KMS-11 (cell line): ENCODE data around the gene RBMS3.

Experiments
- H2AFZ ChIP-seq: fragments of 200-600 bp; sonication (generic); 2 replicates; pipeline ENCODE4 v1.6.1; 2016; ENCODE audit warnings: antibody characterized with exemption, mixed run types, low read depth
- H3K27ac ChIP-seq: fragments of 200-600 bp; sonication (generic); 2 replicates; pipeline ENCODE4 v1.6.1; 2016; ENCODE audit warnings: mild to moderate bottlenecking, mixed run types
- H3K27me3 ChIP-seq: fragments of 200-600 bp; sonication (generic); 2 replicates; pipeline ENCODE4 v1.6.1; 2017; ENCODE audit warnings: mild to moderate bottlenecking, low read depth, mixed run types, moderate library complexity; ENCODE audit not compliant: insufficient read depth
- H3K36me3 ChIP-seq: fragments of 200-600 bp; sonication (generic); 2 replicates; pipeline ENCODE4 v1.6.1; 2017; ENCODE audit warnings: mild to moderate bottlenecking, mixed run types; ENCODE audit not compliant: insufficient read depth
- H3K4me1 ChIP-seq: fragments of 200-600 bp; sonication (generic); 2 replicates; pipeline ENCODE4 v1.6.1; 2016; ENCODE audit warnings: mild to moderate bottlenecking, low read depth, mixed run types; ENCODE audit not compliant: poor library complexity, severe bottlenecking
- H3K4me2 ChIP-seq: fragments of 200-600 bp; sonication (generic); 2 replicates; pipeline ENCODE4 v1.7.0; 2016; ENCODE audit warnings: mild to moderate bottlenecking, mixed run types
- H3K4me3 ChIP-seq: fragments of 200-600 bp; sonication (generic); IDR thresholded peaks from 2 replicates; pipeline ENCODE4 v1.6.1; 2017; ENCODE audit warnings: low read depth, low read length, mixed read lengths; ENCODE audit not compliant: insufficient read depth
- H3K79me2 ChIP-seq: fragments of 200-600 bp; sonication (generic); 2 replicates; pipeline ENCODE4 v1.6.1; 2016; ENCODE audit warnings: low read depth, mixed run types; ENCODE audit not compliant: insufficient read depth
- H3K9ac ChIP-seq: fragments of 200-600 bp; sonication (generic); 2 replicates; pipeline ENCODE4 v1.6.1; 2016; ENCODE audit warnings: mild to moderate bottlenecking, mixed run types
- H4K20me1 ChIP-seq: fragments of 200-600 bp; sonication (generic); 2 replicates; pipeline ENCODE4 v1.6.1; 2016; ENCODE audit warnings: mild to moderate bottlenecking, mixed run types; ENCODE audit not compliant: insufficient read depth
- TF ChIP-seq, protein P1 (sequence below): fragments of 200-600 bp; sonication (generic); conservative IDR thresholded peaks from 2 replicates; pipeline ENCODE4 v1.6.1; 2017; ENCODE audit warnings: low read depth, mild to moderate bottlenecking, antibody characterized with exemption, low read length, moderate library complexity, mixed read lengths

RBMS3 gene

DNA sequence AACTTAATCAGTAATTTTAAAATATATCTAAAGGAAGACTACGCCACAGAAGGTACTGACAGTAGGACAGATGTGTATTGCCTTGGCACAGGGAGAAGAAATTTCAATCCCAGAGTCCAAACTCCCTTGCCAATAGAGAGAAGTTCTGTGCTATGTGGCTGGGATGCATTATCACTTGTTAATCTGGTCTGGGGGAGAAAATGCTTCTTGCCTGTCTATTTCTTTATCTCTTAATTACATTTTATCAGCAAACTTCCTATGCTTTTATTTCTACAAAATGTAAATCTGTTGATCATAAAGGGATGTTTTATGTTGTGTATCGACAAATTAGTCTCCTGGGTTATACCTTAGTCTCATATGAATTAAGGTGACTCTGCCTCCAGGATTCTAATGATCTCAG is 21.7 kb downstream of the RBMS3 start:
- no peak overlapping the region for H3K4me2 ChIP-seq
- H3K9ac ChIP-seq = no peak overlapping the region
- H3K27ac ChIP-seq = no peak overlapping the region
- H3K36me3 ChIP-seq = no peaks in the 10 kb centered on the region
- H3K4me1 ChIP-seq = no peaks in the 10 kb centered on the region
- H3K4me3 ChIP-seq = no peak overlapping the region
- H3K79me2 ChIP-seq = no peaks in the 10 kb centered on the region
- TF ChIP-seq, protein P1, sequence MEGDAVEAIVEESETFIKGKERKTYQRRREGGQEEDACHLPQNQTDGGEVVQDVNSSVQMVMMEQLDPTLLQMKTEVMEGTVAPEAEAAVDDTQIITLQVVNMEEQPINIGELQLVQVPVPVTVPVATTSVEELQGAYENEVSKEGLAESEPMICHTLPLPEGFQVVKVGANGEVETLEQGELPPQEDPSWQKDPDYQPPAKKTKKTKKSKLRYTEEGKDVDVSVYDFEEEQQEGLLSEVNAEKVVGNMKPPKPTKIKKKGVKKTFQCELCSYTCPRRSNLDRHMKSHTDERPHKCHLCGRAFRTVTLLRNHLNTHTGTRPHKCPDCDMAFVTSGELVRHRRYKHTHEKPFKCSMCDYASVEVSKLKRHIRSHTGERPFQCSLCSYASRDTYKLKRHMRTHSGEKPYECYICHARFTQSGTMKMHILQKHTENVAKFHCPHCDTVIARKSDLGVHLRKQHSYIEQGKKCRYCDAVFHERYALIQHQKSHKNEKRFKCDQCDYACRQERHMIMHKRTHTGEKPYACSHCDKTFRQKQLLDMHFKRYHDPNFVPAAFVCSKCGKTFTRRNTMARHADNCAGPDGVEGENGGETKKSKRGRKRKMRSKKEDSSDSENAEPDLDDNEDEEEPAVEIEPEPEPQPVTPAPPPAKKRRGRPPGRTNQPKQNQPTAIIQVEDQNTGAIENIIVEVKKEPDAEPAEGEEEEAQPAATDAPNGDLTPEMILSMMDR = no peak
- H3K27me3 ChIP-seq = no peaks in the 10 kb centered on the region
- H2AFZ ChIP-seq = no peak overlapping the region
- no peaks in the 10 kb centered on the region for H4K20me1 ChIP-seq

DNA sequence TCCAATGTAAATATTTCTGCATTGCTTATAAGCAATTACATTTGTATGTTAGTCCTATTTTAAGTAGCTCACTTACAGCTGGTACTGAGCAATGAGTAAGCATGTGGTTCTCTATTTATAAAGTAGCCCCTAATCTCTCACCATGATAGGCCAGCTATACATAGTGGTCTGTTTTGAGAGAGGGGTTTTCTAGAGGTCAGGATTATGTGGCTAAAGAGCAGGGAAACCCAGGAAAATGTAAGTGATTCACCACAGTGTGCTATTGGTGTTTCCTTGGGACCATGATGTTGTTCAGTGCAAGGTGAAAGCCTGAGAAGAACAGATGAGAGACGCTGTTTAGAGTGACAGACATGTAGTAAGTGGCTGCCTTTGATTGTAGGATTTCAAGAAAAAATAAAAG is 26.4 kb downstream of the RBMS3 start:
- H3K27ac ChIP-seq = no peak overlapping the region
- H3K4me3 ChIP-seq = no peak overlapping the region
- no peak overlapping the region for H3K4me2 ChIP-seq
- H3K36me3 ChIP-seq = no peaks in the 10 kb centered on the region
- no peak overlapping the region for H2AFZ ChIP-seq
- H3K27me3 ChIP-seq = no peaks in the 10 kb centered on the region
- no peaks in the 10 kb centered on the region for H4K20me1 ChIP-seq
- no peak overlapping the region for H3K9ac ChIP-seq
- no peaks in the 10 kb centered on the region for H3K4me1 ChIP-seq
- no peaks in the 10 kb centered on the region for H3K79me2 ChIP-seq
- TF ChIP-seq, protein P1 = no peak

DNA sequence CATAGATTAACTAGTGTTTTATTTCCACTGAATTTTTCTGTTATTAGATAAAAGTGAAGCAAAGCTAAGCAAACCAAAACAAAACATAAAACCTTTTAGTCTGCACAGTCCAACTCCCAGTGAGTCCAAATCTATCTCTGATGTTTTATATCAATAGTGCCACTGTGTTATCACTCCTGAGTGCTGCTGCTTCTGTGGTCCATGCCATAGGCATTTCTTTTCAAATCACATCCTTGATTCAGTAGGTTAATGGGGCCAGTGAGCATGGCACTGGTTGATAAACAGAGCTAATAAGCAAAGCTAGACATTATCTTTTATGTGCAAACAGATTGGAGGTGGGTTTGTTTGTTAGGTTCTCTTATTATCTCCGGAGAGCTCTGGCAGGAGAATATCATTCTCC is 30.0 kb downstream of the RBMS3 start:
- TF ChIP-seq, protein P1 = no peak
- no peaks in the 10 kb centered on the region for H3K79me2 ChIP-seq
- H3K36me3 ChIP-seq = no peaks in the 10 kb centered on the region
- H4K20me1 ChIP-seq = no peaks in the 10 kb centered on the region
- H3K4me1 ChIP-seq = no peaks in the 10 kb centered on the region
- H2AFZ ChIP-seq = no peak overlapping the region
- H3K9ac ChIP-seq = no peak overlapping the region
- H3K4me2 ChIP-seq = no peak overlapping the region
- no peaks in the 10 kb centered on the region for H3K27me3 ChIP-seq
- no peak overlapping the region for H3K27ac ChIP-seq
- H3K4me3 ChIP-seq = no peak overlapping the region

DNA sequence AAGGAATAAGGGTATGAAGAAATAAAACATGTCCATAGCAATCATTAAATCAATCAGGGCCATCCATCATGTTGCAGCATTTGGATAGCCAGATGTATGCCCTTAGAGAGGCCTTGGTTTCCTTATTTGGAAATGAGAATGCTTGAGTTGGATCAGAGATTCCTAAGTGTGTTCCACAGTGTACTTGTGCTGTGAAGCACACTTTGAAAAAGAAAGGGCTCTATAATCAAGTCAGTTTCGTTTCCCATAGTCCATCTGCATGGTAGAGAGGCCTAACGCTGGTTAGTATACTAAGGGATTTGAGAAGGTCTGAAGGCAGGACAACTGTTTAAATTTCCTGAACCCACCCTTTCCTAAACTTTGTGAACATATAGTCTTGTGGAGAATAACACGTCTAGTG is 30.9 kb downstream of the RBMS3 start:
- H3K4me2 ChIP-seq = no peak overlapping the region

More for the DNA sequence above, 30.9 kb downstream of the RBMS3 start:
- no peaks in the 10 kb centered on the region for H3K36me3 ChIP-seq
- H3K79me2 ChIP-seq = no peaks in the 10 kb centered on the region
- H3K4me1 ChIP-seq = no peaks in the 10 kb centered on the region
- no peak overlapping the region for H2AFZ ChIP-seq
- H3K9ac ChIP-seq = no peak overlapping the region
- TF ChIP-seq, protein P1 = no peak
- H3K4me3 ChIP-seq = no peak overlapping the region
- H3K27me3 ChIP-seq = no peaks in the 10 kb centered on the region
- no peaks in the 10 kb centered on the region for H4K20me1 ChIP-seq
- H3K27ac ChIP-seq = no peak overlapping the region
